HL-60 (cell line): Measurements from ENCODE around the gene SP3.

Experiments
- GABPA ChIP-seq: IDR thresholded peaks from 2 replicates; pipeline ENCODE4 v1.6.1; 2012; ENCODE audit warnings: low read depth
- POLR2AphosphoS5 ChIP-seq: IDR thresholded peaks from 2 replicates; pipeline ENCODE4 v1.6.1; 2012; ENCODE audit warnings: low read depth
- SPI1 ChIP-seq: IDR thresholded peaks from 2 replicates; pipeline ENCODE4 v1.6.1; 2012; ENCODE audit warnings: low read depth, mild to moderate bottlenecking, borderline replicate concordance
- TF ChIP-seq, protein P1 (sequence below): IDR thresholded peaks from 2 replicates; pipeline ENCODE4 v1.6.1; 2012; ENCODE audit warnings: low read depth; ENCODE audit not compliant: insufficient replicate concordance
- TF ChIP-seq, protein P2 (sequence below): IDR thresholded peaks from one replicate; pipeline ENCODE4 v1.5.1; 2011; ENCODE audit warnings: low read length, control low read depth, inconsistent platforms; ENCODE audit not compliant: insufficient read depth

DNA sequence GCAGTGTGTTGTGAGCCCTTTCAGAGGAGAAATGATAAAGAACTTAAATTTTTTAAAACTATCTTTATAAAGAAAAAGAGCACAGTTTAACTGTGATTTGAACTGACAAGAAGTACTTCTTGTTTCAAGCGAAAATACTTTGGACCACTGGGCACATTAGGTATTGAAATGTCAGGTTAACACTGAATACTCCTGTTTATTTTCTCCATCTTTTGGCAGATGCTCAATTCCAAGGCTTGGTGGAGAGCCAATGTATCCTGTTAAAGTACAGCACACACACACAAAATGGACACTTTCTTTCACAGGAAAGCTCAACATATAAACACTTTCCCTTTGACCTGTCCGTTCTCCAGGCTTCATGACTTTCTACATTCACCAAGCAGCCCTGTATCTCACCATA, 32.6 kb upstream of the SP3 start:
- TF ChIP-seq, protein P1, sequence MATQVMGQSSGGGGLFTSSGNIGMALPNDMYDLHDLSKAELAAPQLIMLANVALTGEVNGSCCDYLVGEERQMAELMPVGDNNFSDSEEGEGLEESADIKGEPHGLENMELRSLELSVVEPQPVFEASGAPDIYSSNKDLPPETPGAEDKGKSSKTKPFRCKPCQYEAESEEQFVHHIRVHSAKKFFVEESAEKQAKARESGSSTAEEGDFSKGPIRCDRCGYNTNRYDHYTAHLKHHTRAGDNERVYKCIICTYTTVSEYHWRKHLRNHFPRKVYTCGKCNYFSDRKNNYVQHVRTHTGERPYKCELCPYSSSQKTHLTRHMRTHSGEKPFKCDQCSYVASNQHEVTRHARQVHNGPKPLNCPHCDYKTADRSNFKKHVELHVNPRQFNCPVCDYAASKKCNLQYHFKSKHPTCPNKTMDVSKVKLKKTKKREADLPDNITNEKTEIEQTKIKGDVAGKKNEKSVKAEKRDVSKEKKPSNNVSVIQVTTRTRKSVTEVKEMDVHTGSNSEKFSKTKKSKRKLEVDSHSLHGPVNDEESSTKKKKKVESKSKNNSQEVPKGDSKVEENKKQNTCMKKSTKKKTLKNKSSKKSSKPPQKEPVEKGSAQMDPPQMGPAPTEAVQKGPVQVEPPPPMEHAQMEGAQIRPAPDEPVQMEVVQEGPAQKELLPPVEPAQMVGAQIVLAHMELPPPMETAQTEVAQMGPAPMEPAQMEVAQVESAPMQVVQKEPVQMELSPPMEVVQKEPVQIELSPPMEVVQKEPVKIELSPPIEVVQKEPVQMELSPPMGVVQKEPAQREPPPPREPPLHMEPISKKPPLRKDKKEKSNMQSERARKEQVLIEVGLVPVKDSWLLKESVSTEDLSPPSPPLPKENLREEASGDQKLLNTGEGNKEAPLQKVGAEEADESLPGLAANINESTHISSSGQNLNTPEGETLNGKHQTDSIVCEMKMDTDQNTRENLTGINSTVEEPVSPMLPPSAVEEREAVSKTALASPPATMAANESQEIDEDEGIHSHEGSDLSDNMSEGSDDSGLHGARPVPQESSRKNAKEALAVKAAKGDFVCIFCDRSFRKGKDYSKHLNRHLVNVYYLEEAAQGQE, result no peak
- TF ChIP-seq POLR2AphosphoS5, result no peak
- TF ChIP-seq, protein P2, sequence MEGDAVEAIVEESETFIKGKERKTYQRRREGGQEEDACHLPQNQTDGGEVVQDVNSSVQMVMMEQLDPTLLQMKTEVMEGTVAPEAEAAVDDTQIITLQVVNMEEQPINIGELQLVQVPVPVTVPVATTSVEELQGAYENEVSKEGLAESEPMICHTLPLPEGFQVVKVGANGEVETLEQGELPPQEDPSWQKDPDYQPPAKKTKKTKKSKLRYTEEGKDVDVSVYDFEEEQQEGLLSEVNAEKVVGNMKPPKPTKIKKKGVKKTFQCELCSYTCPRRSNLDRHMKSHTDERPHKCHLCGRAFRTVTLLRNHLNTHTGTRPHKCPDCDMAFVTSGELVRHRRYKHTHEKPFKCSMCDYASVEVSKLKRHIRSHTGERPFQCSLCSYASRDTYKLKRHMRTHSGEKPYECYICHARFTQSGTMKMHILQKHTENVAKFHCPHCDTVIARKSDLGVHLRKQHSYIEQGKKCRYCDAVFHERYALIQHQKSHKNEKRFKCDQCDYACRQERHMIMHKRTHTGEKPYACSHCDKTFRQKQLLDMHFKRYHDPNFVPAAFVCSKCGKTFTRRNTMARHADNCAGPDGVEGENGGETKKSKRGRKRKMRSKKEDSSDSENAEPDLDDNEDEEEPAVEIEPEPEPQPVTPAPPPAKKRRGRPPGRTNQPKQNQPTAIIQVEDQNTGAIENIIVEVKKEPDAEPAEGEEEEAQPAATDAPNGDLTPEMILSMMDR, result no peak
- no peak for TF ChIP-seq SPI1
- TF ChIP-seq GABPA, result no peak
